VCaP (cell line): Measurements from ENCODE around the gene AGPAT2.

Source experiments
- H3K27ac ChIP-seq: fragments of 450-650 bp; 2 replicates; pipeline ENCODE4 v1.5.1; 2017
- TF ChIP-seq, protein P1 (sequence below): fragments of 450-650 bp; conservative IDR thresholded peaks from 2 replicates; pipeline ENCODE4 v1.5.1; 2017; ENCODE audit warnings: mild to moderate bottlenecking, moderate library complexity

Gene AGPAT2

DNA sequence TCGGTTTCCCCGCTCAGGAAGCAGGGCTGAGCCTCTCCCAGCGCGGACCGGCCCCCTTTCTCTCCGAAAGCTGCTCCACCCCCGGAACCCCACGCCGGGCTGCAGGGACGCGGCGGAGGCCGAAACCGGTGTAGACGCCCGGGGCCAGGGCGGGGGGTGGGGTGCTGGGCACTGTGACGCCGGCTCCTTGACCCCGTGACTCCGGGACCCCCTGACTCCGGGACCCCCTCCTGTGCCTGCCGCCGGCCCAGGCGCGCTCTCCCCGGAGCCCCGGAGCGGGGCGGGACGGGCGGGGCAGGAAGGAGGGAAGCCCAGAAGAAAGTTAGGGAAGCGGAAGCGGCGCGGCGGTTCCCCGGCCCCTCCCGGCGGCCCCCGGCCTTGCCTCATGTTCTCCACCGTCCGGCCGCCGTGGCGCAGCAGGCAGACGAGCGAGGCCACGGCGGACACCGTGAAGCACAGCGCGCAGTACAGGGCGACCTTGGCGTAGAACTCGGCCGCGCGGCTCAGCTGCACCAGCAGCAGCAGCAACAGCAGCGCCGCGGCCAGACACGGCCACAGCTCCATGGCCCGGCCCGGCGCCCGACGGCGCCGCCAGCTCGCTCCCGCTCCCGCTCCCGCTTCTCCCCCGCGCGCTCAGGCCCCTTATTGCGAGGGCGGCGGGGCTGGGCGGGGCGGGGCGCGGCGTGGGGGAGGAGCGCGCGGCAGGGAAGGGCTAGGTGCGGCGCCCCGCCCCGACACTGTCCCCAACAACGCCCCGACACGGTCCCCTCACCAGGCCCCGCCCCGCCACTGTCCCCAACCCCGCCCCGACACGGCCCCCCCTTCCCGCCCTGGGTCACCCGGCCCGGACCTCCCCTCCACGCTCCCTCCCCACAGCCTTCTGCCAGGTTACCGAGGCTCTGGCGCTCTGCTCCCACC lies at the start of gene AGPAT2:
Gene AGPAT2, minus strand, starts transcription at position 664 of the 918 bp plus-strand sequence. Its CDS starts 100 bp downstream, at position 564.
- peak within 1 kb of the TSS; percentile 83 for H3K27ac ChIP-seq
- TF ChIP-seq, protein P1, sequence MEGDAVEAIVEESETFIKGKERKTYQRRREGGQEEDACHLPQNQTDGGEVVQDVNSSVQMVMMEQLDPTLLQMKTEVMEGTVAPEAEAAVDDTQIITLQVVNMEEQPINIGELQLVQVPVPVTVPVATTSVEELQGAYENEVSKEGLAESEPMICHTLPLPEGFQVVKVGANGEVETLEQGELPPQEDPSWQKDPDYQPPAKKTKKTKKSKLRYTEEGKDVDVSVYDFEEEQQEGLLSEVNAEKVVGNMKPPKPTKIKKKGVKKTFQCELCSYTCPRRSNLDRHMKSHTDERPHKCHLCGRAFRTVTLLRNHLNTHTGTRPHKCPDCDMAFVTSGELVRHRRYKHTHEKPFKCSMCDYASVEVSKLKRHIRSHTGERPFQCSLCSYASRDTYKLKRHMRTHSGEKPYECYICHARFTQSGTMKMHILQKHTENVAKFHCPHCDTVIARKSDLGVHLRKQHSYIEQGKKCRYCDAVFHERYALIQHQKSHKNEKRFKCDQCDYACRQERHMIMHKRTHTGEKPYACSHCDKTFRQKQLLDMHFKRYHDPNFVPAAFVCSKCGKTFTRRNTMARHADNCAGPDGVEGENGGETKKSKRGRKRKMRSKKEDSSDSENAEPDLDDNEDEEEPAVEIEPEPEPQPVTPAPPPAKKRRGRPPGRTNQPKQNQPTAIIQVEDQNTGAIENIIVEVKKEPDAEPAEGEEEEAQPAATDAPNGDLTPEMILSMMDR, result no peak

DNA sequence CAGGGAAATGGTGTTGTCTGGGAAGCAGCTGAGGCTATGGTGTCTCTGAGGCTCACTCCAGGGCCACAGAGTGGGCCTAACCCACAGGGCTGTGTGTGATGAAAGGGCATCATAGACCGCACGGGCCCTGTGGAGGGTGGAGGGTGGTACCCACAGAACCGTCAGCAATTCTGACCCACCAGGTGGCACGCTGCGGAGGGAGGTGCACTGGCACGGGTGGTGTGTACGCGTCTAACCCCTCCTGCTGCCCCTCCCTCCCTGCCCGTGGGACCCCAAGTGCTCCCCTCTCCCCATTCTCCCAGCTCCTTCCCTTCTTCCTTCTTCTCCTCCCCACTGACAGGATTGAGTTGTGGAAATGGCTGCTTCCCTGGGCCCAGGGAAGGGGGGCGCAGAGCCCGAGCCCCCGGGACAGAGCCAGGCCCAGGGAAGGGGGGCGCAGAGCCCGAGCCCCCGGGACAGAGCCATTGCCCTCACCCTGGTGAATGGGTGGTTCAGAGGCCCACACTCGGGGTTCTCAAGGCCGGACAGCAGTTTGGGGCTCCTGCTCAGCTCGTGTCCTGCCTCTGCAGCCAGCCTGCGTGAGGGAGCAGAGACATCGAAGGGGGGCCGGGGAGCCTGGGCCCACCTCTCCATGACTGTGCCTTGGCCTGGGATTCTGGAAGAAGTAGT lies 48.7 kb upstream of the AGPAT2 start:
- no peak overlapping the region for H3K27ac ChIP-seq
- TF ChIP-seq, protein P1, result no peak

DNA sequence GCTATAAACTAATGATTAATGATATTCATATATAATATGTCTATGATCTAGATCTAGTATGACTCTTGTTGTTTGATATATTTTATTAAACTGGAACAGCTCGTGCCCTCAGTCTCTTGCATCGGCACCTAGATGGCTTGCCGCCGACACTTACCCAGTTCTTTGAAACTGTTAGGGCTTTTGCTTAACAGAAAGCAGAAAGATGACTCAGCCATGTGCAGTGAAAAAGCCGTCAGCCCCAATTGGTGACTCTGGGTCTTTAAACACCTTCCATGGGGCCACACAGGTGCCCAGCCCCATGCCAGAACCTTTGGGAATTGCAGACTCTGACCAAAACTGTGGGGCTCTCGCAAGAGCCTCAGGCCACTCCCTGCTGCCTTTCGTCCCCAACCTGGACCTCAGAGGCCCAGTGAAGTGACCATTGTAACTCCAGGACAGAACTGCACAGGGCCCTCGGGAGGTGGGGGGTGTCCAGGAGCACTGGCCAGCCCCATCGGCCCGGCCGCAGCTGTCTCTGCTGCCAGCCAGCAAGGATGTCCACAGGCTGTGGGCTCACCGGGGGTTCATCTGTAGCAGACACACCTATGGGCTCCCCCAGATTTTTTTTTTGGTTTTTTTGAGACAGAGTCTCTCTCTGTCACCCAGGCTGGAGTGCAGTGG lies 47.7 kb upstream of the AGPAT2 start:
- TF ChIP-seq, protein P1, result no peak
- no peak overlapping the region for H3K27ac ChIP-seq

DNA sequence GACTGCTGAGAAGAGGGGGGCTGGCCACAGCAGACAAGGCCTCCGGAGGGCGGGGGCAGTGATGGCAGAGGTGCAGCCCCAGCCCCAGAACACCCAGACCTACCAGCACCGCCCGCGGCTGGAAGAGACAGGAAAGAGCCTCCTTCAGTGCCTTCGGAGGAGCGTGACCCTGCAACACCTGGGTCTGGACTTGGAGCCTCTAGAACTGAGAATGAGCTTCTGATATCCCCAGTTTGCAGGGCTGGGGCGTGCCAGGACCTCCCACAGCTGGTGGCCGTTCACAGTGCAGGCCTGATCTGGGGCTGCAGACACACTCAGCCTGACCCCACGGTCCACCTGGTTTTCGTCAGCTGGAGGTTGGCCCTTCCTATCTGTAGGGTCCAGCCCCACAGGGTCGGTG lies 46.4 kb upstream of the AGPAT2 start:
- H3K27ac ChIP-seq, result no peak overlapping the region
- TF ChIP-seq, protein P1, result no peak

DNA sequence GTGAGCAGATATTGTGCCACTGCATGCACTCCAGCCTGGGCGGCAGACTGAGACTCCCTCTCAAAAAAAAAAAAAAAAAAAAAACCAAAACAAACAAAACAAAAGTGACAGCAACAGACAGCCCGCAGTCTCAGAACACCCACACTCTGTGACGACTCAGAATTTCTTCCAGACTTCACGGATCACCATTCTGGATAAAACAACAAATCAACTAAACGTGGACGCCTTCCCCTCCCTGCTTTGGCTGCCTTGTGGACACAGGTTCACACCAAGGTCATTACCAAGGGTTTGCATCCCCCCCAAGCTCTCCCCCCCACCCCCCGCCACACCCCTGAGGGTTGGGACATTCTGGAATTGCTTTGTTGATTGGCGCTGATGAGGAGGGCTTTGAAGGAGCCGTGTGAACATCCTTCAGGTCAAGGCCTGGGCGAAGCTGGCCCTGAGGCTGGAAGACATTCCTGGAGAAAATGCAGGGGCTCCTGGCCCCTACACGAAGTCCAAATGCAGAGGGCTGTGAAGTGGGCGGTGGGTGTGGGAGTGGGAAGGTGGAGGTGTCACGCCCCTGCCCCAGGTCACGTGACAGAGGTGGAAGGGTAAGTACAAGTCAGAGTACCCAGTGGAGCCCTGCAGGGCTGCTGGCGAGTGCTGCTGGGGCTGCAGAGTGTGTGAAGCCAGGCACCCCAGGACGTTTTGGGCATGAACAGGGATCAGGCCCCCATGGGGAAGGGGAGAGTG lies 45.4 kb upstream of the AGPAT2 start:
- H3K27ac ChIP-seq, result no peak overlapping the region
- TF ChIP-seq, protein P1, result no peak

DNA sequence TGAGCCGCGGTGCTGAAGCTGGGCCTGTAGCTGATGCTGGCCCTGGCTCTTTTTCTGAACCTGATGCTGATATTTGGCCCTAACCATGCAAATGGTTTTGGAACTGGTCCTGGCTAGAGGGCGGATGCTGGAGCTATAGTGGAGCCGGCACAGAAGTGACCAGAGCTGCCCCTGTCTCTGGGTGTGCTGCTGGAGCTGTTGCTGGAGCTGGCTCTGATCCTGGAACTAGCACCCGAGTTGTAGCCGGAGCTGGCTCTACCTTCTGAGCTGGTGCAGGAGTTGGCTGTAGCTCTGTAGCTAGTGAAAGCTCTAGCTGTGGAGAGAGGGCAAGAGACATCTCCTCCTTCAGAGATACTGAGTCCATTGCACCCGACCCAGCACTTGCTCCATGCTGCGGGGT lies 42.7 kb upstream of the AGPAT2 start:
- TF ChIP-seq, protein P1, result no peak
- peak overlapping the region; percentile 92; the same call in 1 of the 2 replicates for H3K27ac ChIP-seq
